PC-3 (cell line): Measurements from ENCODE around the gene ZCCHC4.

Source experiments
- EZH2 ChIP-seq: fragments of 300-600 bp; sonication (generic); IDR thresholded peaks from one replicate; pipeline ENCODE4 v1.6.1; 2017; ENCODE audit warnings: antibody characterized with exemption, mild to moderate bottlenecking, low read length; ENCODE audit not compliant: unreplicated experiment
- EZH2phosphoT487 ChIP-seq: fragments of 300-600 bp; sonication (generic); IDR thresholded peaks from 2 replicates; pipeline ENCODE4 v1.6.1; 2018; ENCODE audit warnings: mild to moderate bottlenecking, antibody characterized with exemption, low read length, borderline replicate concordance
- TF ChIP-seq, protein P1 (sequence below): fragments of 300-600 bp; sonication (generic); conservative IDR thresholded peaks from 2 replicates; pipeline ENCODE4 v1.5.1; 2017; ENCODE audit warnings: antibody characterized with exemption, low read depth, mild to moderate bottlenecking, low read length

DNA sequence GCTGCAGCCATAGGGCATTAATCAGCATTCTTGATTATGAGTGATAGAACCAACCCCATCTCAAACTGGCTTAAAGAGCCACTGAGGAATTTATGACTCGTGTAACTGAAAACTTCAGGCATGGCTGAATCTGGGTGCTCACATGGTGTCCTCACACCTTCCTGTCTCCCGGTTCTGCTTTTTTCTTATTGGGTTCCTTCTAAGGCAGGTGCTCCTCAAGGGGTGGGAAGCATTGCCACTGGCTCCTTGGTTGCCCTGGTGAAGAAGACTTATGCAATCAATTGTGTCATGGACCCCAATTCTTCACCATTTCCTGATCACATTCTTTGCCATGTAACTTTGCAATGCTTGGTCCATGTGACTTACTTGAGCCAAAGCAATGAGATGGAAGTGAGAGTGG is 4.3 kb upstream of the ZCCHC4 start:
- TF ChIP-seq, protein P1, sequence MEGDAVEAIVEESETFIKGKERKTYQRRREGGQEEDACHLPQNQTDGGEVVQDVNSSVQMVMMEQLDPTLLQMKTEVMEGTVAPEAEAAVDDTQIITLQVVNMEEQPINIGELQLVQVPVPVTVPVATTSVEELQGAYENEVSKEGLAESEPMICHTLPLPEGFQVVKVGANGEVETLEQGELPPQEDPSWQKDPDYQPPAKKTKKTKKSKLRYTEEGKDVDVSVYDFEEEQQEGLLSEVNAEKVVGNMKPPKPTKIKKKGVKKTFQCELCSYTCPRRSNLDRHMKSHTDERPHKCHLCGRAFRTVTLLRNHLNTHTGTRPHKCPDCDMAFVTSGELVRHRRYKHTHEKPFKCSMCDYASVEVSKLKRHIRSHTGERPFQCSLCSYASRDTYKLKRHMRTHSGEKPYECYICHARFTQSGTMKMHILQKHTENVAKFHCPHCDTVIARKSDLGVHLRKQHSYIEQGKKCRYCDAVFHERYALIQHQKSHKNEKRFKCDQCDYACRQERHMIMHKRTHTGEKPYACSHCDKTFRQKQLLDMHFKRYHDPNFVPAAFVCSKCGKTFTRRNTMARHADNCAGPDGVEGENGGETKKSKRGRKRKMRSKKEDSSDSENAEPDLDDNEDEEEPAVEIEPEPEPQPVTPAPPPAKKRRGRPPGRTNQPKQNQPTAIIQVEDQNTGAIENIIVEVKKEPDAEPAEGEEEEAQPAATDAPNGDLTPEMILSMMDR = no peak
- TF ChIP-seq EZH2 (no peak), EZH2phosphoT487 (no peak)
